Ishikawa (cell line): Measurements from ENCODE around the gene EVI5.

Source experiments
- CEBPB ChIP-seq: IDR thresholded peaks from 2 replicates; pipeline ENCODE4 v1.6.1; 2012
- CREB1 ChIP-seq: IDR thresholded peaks from 2 replicates; pipeline ENCODE4 v1.6.1; 2012; ENCODE audit warnings: low read depth
- EGR1 ChIP-seq: IDR thresholded peaks from 2 replicates; pipeline ENCODE4 v1.6.1; 2012
- EP300 ChIP-seq: IDR thresholded peaks from 2 replicates; pipeline ENCODE4 v1.6.1; 2012; ENCODE audit warnings: borderline replicate concordance
- RAD21 ChIP-seq: IDR thresholded peaks from 2 replicates; pipeline ENCODE4 v1.6.1; 2012; ENCODE audit warnings: low read depth
- TAF1 ChIP-seq: IDR thresholded peaks from 2 replicates; pipeline ENCODE4 v1.6.1; 2012; ENCODE audit warnings: low read depth, mild to moderate bottlenecking
- TCF12 ChIP-seq: IDR thresholded peaks from 2 replicates; pipeline ENCODE4 v1.6.1; 2012; ENCODE audit warnings: low read depth
- TEAD4 ChIP-seq: IDR thresholded peaks from 2 replicates; pipeline ENCODE4 v1.6.1; 2012
- YY1 ChIP-seq: IDR thresholded peaks from 2 replicates; pipeline ENCODE4 v1.6.1; 2012; ENCODE audit warnings: low read depth
- ZBTB7A ChIP-seq: IDR thresholded peaks from 2 replicates; pipeline ENCODE4 v1.6.1; 2012; ENCODE audit warnings: low read depth
- TF ChIP-seq, protein P1 (sequence below): IDR thresholded peaks from 2 replicates; pipeline ENCODE4 v1.6.1; 2012
- TF ChIP-seq, protein P2 (sequence below): IDR thresholded peaks from 2 replicates; pipeline ENCODE4 v1.6.1; 2012; ENCODE audit warnings: low read depth, mild to moderate bottlenecking

DNA sequence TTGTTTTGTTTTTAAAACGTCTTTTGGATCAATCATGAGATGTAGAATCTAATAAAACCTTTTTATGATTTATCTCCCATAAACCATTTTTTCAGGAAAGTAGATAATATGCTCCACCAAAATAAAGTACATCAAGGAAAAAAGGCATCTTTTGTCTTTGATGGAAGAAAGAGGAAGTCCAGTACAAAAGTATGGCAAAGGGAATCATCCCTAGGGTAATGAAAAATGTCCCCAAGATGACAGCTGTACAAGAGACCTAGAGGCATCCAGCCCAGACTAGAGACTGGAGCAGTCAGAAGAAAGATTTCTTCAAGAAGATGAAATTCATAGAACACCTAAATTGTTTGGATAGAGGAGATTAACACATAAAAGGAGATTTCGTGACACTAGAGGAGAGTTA, 265.9 kb downstream of the EVI5 start:
- no peak for TF ChIP-seq ZBTB7A
- no peak for TF ChIP-seq TAF1
- TF ChIP-seq YY1, result no peak
- TF ChIP-seq, protein P1, sequence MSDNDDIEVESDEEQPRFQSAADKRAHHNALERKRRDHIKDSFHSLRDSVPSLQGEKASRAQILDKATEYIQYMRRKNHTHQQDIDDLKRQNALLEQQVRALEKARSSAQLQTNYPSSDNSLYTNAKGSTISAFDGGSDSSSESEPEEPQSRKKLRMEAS, result no peak
- no peak for TF ChIP-seq CEBPB
- no peak for TF ChIP-seq CREB1
- no peak for TF ChIP-seq RAD21
- TF ChIP-seq EGR1, result no peak
- no peak for TF ChIP-seq TEAD4
- TF ChIP-seq EP300, result no peak
- TF ChIP-seq, protein P2, sequence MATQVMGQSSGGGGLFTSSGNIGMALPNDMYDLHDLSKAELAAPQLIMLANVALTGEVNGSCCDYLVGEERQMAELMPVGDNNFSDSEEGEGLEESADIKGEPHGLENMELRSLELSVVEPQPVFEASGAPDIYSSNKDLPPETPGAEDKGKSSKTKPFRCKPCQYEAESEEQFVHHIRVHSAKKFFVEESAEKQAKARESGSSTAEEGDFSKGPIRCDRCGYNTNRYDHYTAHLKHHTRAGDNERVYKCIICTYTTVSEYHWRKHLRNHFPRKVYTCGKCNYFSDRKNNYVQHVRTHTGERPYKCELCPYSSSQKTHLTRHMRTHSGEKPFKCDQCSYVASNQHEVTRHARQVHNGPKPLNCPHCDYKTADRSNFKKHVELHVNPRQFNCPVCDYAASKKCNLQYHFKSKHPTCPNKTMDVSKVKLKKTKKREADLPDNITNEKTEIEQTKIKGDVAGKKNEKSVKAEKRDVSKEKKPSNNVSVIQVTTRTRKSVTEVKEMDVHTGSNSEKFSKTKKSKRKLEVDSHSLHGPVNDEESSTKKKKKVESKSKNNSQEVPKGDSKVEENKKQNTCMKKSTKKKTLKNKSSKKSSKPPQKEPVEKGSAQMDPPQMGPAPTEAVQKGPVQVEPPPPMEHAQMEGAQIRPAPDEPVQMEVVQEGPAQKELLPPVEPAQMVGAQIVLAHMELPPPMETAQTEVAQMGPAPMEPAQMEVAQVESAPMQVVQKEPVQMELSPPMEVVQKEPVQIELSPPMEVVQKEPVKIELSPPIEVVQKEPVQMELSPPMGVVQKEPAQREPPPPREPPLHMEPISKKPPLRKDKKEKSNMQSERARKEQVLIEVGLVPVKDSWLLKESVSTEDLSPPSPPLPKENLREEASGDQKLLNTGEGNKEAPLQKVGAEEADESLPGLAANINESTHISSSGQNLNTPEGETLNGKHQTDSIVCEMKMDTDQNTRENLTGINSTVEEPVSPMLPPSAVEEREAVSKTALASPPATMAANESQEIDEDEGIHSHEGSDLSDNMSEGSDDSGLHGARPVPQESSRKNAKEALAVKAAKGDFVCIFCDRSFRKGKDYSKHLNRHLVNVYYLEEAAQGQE, result no peak
- TF ChIP-seq TCF12, result no peak
